ENCODE results near the gene MAPK12. TPM values are rescaled to one million over a fixed set of nuclear protein-coding genes. Genes with fewer than 3 reads are reported as not detected.

The MAPK12 gene
- total RNA-seq, 1 experiment from 2014 or later, result 86.7 TPM

- TF ChIP-seq CTCF (IDR thresholded peaks at IDR 0.05 in 2 of 3, conservative IDR thresholded peaks at IDR 0.05 in 1 of 3; ENCODE audit: borderline replicate concordance in 1 of 3, insufficient read depth in 1 of 3, low read depth in 2 of 3, low read length in 2 of 3), result no peak
- no peak for TF ChIP-seq EZH2phosphoT487 (IDR thresholded peaks at IDR 0.05; ENCODE audit: borderline replicate concordance)
- TF ChIP-seq CEBPB (IDR thresholded peaks at IDR 0.05; ENCODE audit: low read depth), result no peak
- TF ChIP-seq JUND (IDR thresholded peaks at IDR 0.05), result no peak
- TF ChIP-seq RAD21 (IDR thresholded peaks at IDR 0.05; ENCODE audit: low read depth), result no peak
- TF ChIP-seq SIN3A (IDR thresholded peaks at IDR 0.05; ENCODE audit: low read depth), result no peak
- no peak for TF ChIP-seq CBX3 (IDR thresholded peaks at IDR 0.05; ENCODE audit: low read depth)
- TF ChIP-seq SP1 (IDR thresholded peaks at IDR 0.05; ENCODE audit: low read depth), result no peak
- no peak for TF ChIP-seq ELF1 (IDR thresholded peaks at IDR 0.05; ENCODE audit: borderline replicate concordance, low read depth)
These were observed 52.3 kb downstream of the MAPK12 start (continued) for GRCh38 chr22:50208939-50209892.

DNA sequence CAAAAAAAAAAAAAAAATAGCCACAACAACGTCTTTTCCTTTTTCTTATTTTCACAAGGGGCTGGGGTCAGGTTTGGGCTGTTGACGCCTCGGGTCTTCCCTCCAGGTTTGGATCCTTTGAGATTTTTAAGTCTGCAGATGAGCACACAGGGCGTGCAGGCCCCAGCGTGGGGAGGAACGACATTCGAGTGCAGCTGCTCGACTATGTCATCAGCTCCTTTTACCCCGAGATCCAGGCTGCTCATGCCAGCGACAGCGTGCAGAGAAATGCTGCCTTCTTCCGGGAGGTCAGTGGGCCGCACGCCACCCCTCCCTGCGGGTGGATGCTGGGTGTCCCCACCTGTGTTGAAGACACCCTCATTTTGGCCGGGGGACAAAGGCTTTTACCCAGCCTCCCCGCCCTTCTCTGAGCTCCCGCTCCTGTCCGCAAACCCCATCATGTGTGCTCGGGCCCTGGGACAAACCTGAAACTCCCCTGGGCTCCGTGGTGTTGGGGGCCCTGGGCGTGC lies 53.0 kb downstream of the MAPK12 start:
- no peak for DNase-seq (ENCODE audit: low read depth, low spot score)
- H3K4me1 ChIP-seq (ENCODE audit: control insufficient read depth in 1 of 2, insufficient read depth in 2 of 2, low read length in 2 of 2), result peaks cover 0 to 16% of the 10 kb centered on the region in 2 experiments; a peak in 2 of 4 replicates
- intact Hi-C loops (cut with micrococcal nuclease), result loop anchor here (10.0 kb wide), 1 partner anchor 274 kb away; no protein-coding TSS in a partner anchor
- ChIA-PET CTCF (interaction anchor here (1.0 to 1.7 kb wide), 3 partner anchors 33 to 278 kb away, joined by 3 to 7 read pairs (median 5); no protein-coding TSS in a partner anchor), POLR2A (no interaction called here), RAD21 (ENCODE audit: low non-redundant PET in 1 of 2, low total read pairs in 2 of 2, uncharacterized antibody in 2 of 2, unreplicated experiment in 2 of 2) (no interaction called here)
- TF ChIP-seq, protein P1, sequence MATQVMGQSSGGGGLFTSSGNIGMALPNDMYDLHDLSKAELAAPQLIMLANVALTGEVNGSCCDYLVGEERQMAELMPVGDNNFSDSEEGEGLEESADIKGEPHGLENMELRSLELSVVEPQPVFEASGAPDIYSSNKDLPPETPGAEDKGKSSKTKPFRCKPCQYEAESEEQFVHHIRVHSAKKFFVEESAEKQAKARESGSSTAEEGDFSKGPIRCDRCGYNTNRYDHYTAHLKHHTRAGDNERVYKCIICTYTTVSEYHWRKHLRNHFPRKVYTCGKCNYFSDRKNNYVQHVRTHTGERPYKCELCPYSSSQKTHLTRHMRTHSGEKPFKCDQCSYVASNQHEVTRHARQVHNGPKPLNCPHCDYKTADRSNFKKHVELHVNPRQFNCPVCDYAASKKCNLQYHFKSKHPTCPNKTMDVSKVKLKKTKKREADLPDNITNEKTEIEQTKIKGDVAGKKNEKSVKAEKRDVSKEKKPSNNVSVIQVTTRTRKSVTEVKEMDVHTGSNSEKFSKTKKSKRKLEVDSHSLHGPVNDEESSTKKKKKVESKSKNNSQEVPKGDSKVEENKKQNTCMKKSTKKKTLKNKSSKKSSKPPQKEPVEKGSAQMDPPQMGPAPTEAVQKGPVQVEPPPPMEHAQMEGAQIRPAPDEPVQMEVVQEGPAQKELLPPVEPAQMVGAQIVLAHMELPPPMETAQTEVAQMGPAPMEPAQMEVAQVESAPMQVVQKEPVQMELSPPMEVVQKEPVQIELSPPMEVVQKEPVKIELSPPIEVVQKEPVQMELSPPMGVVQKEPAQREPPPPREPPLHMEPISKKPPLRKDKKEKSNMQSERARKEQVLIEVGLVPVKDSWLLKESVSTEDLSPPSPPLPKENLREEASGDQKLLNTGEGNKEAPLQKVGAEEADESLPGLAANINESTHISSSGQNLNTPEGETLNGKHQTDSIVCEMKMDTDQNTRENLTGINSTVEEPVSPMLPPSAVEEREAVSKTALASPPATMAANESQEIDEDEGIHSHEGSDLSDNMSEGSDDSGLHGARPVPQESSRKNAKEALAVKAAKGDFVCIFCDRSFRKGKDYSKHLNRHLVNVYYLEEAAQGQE (IDR thresholded peaks at IDR 0.05; ENCODE audit: low read depth), result no peak
- TF ChIP-seq POLR2AphosphoS5 (IDR thresholded peaks at IDR 0.05; ENCODE audit: low read depth, low read length) (no peak), FOSL1 (IDR thresholded peaks at IDR 0.05; ENCODE audit: low read depth) (no peak), YY1 (IDR thresholded peaks at IDR 0.05; ENCODE audit: extremely low read depth, insufficient replicate concordance, low read depth, low read length) (no peak), CBX3 (IDR thresholded peaks at IDR 0.05; ENCODE audit: low read depth) (no peak), EZH2phosphoT487 (IDR thresholded peaks at IDR 0.05; ENCODE audit: borderline replicate concordance) (no peak), ZNF274 (IDR thresholded peaks at IDR 0.05; ENCODE audit: low read depth, low read length) (no peak), EZH2 (IDR thresholded peaks at IDR 0.05) (no peak), EGR1 (IDR thresholded peaks at IDR 0.05; ENCODE audit: low read depth) (no peak)
- H3K27me3 ChIP-seq (ENCODE audit: insufficient read depth, low read length), result no peaks in the 10 kb centered on the region
- no peak overlapping the region for H3K9ac ChIP-seq (ENCODE audit: low read length)
- no peak overlapping the region for H2AFZ ChIP-seq (ENCODE audit: low read depth, low read length, poor library complexity, severe bottlenecking)
- peaks cover 13% of the 10 kb centered on the region; the same call in 1 of the 2 replicates for H3K79me2 ChIP-seq (ENCODE audit: insufficient read depth, low read length)
- no peaks in the 10 kb centered on the region for H4K20me1 ChIP-seq (ENCODE audit: insufficient read depth)
- peaks cover 0 to 3% of the 10 kb centered on the region in 2 experiments; a peak in 1 of 4 replicates for H3K9me3 ChIP-seq (ENCODE audit: control insufficient read depth in 1 of 2, insufficient read depth in 1 of 2, low read depth in 1 of 2, low read length in 2 of 2)
- H3K4me2 ChIP-seq (ENCODE audit: low read length), result no peak overlapping the region
- no peaks in the 10 kb centered on the region for H3K9me2 ChIP-seq (ENCODE audit: insufficient read depth)
- BruUV-seq (replicated peaks), result no TSS peak
- no peak overlapping the region for H3K4me3 ChIP-seq (replicated peaks in 1 of 2; ENCODE audit: low read depth in 1 of 2, low read length in 2 of 2)
- no peak for ATAC-seq
- no peak overlapping the region for H3K27ac ChIP-seq (ENCODE audit: low read depth, low read length)
- peaks cover 6 to 18% of the 10 kb centered on the region in 2 experiments; a peak in 3 of 4 replicates for H3K36me3 ChIP-seq (ENCODE audit: control insufficient read depth in 1 of 2, insufficient read depth in 2 of 2, low read length in 2 of 2)
